ENCODE data around the gene FKBP2.
A peak's percentile ranks its signal among the peaks of the same experiment; 100 is the strongest.

Gene FKBP2

DNA sequence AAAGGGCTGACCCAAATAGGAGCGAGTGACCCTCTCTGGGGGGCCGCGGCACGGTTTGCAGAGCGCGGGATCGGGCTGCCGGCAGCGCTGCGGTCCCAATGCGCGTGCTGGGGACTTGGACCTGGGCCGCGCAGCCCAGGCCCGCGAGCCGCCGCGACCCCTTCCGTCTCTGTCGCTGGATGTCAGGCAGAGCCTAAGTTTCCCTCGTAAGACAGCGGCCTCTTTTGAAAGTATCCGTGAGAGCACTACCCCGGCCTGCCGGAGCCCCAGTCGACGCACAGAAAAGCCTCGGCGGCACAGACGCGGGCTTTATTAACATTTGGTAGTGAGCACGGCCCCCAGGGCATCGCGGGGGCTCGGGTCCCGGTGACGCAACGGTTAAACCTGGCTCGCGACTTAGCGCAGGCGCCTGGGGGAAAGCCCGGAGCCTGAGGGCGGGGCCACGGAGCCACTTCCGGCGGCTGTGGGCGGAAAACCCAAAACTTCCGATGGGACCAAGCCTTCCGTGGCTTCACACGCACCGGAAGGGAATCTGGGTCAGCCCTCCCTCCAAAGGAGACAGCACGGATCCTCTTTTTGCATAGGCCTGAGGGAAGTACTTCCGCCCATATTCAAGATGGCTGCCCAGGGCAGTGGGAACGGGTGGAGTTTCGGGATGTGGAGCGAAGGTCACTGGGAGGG is 28.8 kb downstream of the FKBP2 start:
- peak overlapping the region; percentile 97 for H3K4me3 Mint-ChIP-seq
- no peaks in the 10 kb centered on the region for H3K27me3 Mint-ChIP-seq
- peaks cover 34% of the 10 kb centered on the region for H3K4me1 Mint-ChIP-seq
- peak overlapping the region; percentile 93 for H3K27ac Mint-ChIP-seq
- peak; percentile 89 for ATAC-seq
- H3K9me3 Mint-ChIP-seq, result no peaks in the 10 kb centered on the region
- H3K36me3 Mint-ChIP-seq, result no peaks in the 10 kb centered on the region

DNA sequence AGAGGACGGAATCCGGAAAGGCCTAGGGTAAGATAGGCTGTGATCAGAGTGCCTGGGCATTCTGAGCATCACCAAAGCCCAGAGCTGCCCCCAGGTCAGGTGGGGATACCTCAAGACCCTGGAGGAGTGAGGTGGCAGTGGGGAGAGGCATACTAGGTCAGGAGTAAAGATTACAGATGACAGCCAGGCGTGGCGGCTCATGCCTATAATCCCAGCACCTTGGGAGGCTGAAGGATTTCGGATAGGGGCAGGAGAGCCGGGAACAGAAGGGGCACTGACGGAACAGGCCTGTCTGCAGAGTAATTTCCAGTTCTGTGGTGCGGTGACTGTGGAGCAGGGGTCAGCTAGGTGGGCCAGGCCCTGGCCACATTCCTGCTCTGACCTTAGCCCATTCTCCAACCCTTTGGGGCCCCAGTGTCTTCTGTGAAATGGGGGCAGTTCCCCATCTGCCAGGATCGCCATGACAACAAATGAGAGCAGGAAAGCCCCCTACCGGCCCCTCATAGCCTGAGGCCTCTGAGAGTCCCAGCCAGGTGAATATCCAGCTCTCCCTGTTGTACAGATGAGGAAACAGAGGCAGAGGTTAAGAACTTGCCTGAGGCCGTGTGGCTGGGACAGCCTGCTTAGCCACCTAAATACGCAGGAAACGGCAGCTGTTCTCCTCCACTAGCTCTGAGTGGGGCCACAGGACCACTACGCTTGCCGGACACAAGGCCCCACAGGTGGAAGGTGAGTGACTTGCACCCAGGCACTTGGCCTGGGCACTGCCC is 34.3 kb downstream of the FKBP2 start:
- Mint-ChIP-seq H3K27ac (no peak overlapping the region), H3K27me3 (no peaks in the 10 kb centered on the region), H3K4me1 (peaks cover 14% of the 10 kb centered on the region), H3K4me3 (no peak overlapping the region), H3K36me3 (peaks cover 8% of the 10 kb centered on the region), H3K9me3 (no peaks in the 10 kb centered on the region)
- ATAC-seq, result no peak

- Mint-ChIP-seq H3K27me3 (no peaks in the 10 kb centered on the region), H3K27ac (no peak overlapping the region), H3K9me3 (no peaks in the 10 kb centered on the region), H3K4me1 (peaks cover 10% of the 10 kb centered on the region), H3K4me3 (no peak overlapping the region), H3K36me3 (peaks cover 8% of the 10 kb centered on the region)
- ATAC-seq, result no peak
These were observed 34.9 kb downstream of the FKBP2 start for GRCh38 chr11:64275841-64276240.

GRCh38 chr11:64276653-64277431 is 35.9 kb downstream of the FKBP2 start:
- Mint-ChIP-seq H3K4me3 (no peak overlapping the region), H3K27me3 (no peaks in the 10 kb centered on the region), H3K4me1 (peaks cover 8% of the 10 kb centered on the region), H3K36me3 (peaks cover 17% of the 10 kb centered on the region), H3K9me3 (no peaks in the 10 kb centered on the region), H3K27ac (peak overlapping the region; percentile 22)
- no peak for ATAC-seq

DNA sequence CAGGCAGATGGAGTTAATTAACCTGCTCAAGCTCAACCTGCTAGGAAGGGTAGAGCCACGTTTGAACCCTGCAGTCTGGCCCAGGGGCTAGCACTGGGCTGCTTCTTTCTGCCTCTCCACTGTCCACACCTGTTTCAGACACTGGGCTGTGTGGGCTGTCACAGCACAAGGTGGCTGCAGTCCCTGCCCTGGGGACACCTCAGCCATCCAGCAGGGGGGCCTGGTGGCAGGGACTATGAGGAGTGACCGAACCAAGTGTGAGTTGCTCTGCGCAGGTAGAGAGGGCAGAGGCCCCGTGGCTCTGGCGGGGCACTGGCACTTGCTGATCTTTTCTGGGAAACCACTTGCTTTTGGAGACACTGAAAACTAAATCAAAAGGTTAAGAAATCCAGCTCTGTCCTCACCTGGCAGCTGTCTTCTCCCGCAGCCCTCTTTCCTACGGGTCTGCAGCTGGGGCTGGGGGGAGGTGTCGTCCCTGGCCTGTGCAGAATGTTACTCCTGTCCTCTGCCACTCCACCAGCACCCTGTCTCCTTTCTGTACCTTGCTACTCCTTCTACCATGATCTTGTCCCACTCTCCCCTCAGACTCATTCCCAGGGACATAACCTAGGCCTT is 37.8 kb downstream of the FKBP2 start:
- no peak overlapping the region for H3K27ac Mint-ChIP-seq
- no peaks in the 10 kb centered on the region for H3K27me3 Mint-ChIP-seq
- H3K4me1 Mint-ChIP-seq, result peaks cover 18% of the 10 kb centered on the region
- H3K9me3 Mint-ChIP-seq, result no peaks in the 10 kb centered on the region
- no peak for ATAC-seq
- H3K36me3 Mint-ChIP-seq, result peaks cover 26% of the 10 kb centered on the region
- no peak overlapping the region for H3K4me3 Mint-ChIP-seq

- H3K4me3 Mint-ChIP-seq, result no peak overlapping the region
- H3K36me3 Mint-ChIP-seq, result peaks cover 26% of the 10 kb centered on the region
- no peak overlapping the region for H3K27ac Mint-ChIP-seq
- ATAC-seq, result no peak
- H3K9me3 Mint-ChIP-seq, result no peaks in the 10 kb centered on the region
- H3K4me1 Mint-ChIP-seq, result peaks cover 35% of the 10 kb centered on the region
- no peaks in the 10 kb centered on the region for H3K27me3 Mint-ChIP-seq
These were observed 41.3 kb downstream of the FKBP2 start for GRCh38 chr11:64281957-64282770.

- Mint-ChIP-seq H3K27me3 (no peaks in the 10 kb centered on the region), H3K36me3 (peaks cover 26% of the 10 kb centered on the region), H3K4me3 (peak overlapping the region; percentile 66), H3K9me3 (no peaks in the 10 kb centered on the region), H3K4me1 (peaks cover 35% of the 10 kb centered on the region), H3K27ac (peak overlapping the region; percentile 93)
- no peak for ATAC-seq
These were observed 42.2 kb downstream of the FKBP2 start for GRCh38 chr11:64283092-64283491.

- peaks cover 35% of the 10 kb centered on the region for H3K4me1 Mint-ChIP-seq
- peak; percentile 90 for ATAC-seq
These were observed 43.4 kb downstream of the FKBP2 start, which contains the start of gene BAD for GRCh38 chr11:64284048-64284961. BAD (minus strand) TSS chr11:64284665; CDS start chr11:64284368, 297 bp downstream.

DNA sequence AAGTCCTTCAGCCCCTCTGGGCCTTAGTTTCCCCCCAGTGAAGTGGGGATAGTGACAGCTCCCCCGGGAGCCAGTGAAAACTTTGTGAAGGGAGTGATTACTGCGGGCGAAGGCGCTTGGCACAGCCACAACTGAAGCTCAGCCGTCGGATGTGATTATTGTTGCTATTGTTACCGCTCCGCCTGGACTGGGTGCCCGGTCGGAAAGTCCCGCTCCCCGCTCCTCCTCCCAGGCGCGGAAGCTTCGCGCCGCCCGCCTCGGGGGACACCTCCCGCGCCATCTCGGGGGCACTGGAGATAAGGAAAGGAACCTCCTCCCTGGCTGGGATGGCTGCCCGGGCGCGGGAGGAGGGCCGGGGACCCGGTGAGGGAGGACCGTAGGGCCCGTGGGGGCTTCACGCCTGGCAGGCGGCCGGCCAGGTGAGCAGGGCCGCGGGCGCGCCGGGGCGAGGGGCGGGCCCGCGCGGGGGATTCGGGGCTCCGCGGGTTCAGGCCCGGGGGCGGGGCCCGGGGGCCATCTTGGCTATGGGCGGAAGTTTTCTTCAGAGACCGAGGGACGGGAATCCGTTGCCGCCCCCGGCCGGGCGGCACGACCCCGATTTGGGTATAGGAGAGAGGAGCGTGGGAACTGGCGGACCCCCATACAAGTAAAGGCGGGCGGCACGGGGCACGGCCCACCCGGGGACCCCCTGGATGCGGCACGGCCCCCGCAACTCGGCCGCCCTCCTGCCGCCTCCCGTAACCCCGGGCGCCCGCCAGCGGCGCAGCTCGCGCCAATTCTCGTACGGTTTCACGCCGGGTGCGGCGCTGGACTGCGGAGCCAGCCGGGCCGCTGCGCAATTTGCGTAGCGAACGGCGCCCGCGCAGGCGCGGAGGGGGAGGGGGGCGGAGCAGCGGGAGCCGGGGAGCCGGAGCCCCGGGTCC is 44.3 kb downstream of the FKBP2 start, which contains the start of gene GPR137:
TSS of gene GPR137 (plus strand) at position 887 of the 923 bp plus-strand sequence. CDS start 677 bp downstream, outside the sequence.
- Mint-ChIP-seq H3K4me1 (peaks cover 35% of the 10 kb centered on the region), H3K27ac (peak within 1 kb of the TSS; percentile 93), H3K9me3 (no peaks in the 10 kb centered on the region), H3K4me3 (peak within 1 kb of the TSS; percentile 94), H3K27me3 (peaks cover 2% of the 10 kb centered on the region), H3K36me3 (peaks cover 27% of the 10 kb centered on the region)
- peak; percentile 84 for ATAC-seq

More at GRCh38 chr11:64284048-64284961, 43.4 kb downstream of the FKBP2 start, which contains the start of gene BAD:
- peaks cover 27% of the 10 kb centered on the region for H3K36me3 Mint-ChIP-seq
- H3K27ac Mint-ChIP-seq, result peak within 1 kb of the TSS; percentile 93
- H3K27me3 Mint-ChIP-seq, result no peaks in the 10 kb centered on the region
- H3K4me3 Mint-ChIP-seq, result peak within 1 kb of the TSS; percentile 94
- H3K9me3 Mint-ChIP-seq, result no peaks in the 10 kb centered on the region

DNA sequence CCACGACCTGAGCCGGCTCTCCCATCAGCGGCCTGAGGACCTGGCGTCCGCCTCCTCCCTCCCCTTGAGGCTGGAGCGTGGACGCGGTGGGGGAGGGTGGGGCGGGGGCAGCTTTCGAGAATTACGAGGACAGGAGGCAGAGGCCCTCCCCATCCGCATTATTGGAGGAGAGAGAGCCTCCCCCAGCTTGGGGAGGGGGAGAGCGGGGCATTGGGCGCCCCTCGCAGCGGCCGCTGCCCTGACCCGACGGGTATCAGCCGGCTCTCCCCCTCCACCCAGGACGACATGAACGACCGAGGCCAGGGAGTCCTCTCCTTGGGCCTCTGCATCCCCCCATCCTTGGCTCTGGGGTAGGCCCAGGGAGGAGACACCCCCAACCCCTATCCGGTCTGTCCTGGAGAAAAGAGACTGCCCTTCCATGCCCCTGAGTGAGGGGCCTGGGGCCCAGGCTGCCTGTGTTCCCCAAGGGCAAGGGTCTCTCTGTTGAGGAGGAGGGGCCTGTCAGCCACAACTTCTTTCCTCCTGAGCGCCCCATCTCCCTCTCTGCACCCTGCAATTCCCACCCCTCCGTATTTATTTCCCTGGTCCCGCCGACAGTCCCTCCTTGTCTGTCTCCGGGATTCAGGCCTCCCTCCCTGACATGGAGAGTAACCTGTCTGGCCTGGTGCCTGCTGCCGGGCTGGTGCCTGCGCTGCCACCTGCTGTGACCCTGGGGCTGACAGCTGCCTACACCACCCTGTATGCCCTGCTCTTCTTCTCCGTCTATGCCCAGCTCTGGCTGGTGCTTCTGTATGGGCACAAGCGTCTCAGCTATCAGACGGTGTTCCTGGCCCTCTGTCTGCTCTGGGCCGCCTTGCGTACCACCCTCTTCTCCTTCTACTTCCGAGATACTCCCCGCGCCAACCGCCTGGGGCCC is 45.2 kb downstream of the FKBP2 start:
- H3K27ac Mint-ChIP-seq, result peak overlapping the region; percentile 93
- H3K27me3 Mint-ChIP-seq, result peaks cover 12% of the 10 kb centered on the region
- H3K9me3 Mint-ChIP-seq, result no peaks in the 10 kb centered on the region
- peaks cover 33% of the 10 kb centered on the region for H3K36me3 Mint-ChIP-seq
- ATAC-seq, result peak; percentile 0
- peak overlapping the region; percentile 94 for H3K4me3 Mint-ChIP-seq
- peaks cover 42% of the 10 kb centered on the region for H3K4me1 Mint-ChIP-seq

DNA sequence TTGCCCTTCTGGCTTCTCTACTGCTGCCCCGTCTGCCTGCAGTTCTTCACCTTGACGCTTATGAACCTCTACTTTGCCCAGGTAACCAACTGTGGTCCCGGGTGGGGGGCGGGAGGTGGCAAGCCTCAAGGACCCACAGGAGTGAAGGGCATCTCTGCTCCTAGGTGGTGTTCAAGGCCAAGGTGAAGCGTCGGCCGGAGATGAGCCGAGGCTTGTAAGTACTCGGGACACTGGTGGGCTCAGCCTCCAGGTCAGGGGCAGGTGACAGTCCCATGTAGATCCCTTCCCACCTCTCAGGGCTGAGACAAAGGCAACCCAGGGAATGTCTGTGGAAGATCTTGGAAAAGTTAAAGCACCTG is 45.9 kb downstream of the FKBP2 start:
- Mint-ChIP-seq H3K36me3 (peaks cover 27% of the 10 kb centered on the region), H3K27me3 (peaks cover 13% of the 10 kb centered on the region), H3K9me3 (no peaks in the 10 kb centered on the region), H3K4me3 (peak overlapping the region; percentile 94), H3K4me1 (peaks cover 39% of the 10 kb centered on the region), H3K27ac (peak overlapping the region; percentile 65)
- no peak for ATAC-seq
